ENCODE results near the gene GLDN.
A peak's percentile ranks its signal among the peaks of the same experiment; 100 is the strongest.

Gene GLDN

GRCh38 chr15:51356983-51357382, 15.5 kb downstream of the GLDN start:
- DNase-seq (ENCODE audit: low read depth), result no peak

- DNase-seq (ENCODE audit: low read depth), result no peak
Observed at GRCh38 chr15:51359981-51360380, 18.5 kb downstream of the GLDN start.

DNA sequence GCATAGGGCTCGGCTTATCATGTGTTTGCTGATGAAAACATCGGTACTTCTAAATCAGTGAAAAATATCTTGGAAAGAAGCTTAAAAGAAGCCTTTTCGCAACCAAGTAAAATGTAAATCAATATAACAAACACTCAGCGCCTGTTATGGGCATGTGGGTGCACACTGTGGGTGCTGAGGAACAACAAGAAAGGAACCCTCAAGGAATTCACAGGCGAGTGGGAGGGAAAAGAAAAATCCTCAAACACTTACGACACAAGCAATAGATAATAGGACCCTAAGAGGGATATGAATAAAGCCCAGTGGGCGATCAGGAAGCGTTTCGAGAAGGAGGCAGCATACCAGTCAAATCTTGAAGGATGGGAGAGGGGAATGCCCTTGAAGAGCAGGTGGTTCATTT, 21.9 kb downstream of the GLDN start:
- no peak for DNase-seq (ENCODE audit: low read depth)

GRCh38 chr15:51365417-51365816, 24.0 kb downstream of the GLDN start:
- no peak for DNase-seq (ENCODE audit: low read depth)

GRCh38 chr15:51366071-51366470, 24.6 kb downstream of the GLDN start:
- DNase-seq (ENCODE audit: low read depth), result no peak

DNA sequence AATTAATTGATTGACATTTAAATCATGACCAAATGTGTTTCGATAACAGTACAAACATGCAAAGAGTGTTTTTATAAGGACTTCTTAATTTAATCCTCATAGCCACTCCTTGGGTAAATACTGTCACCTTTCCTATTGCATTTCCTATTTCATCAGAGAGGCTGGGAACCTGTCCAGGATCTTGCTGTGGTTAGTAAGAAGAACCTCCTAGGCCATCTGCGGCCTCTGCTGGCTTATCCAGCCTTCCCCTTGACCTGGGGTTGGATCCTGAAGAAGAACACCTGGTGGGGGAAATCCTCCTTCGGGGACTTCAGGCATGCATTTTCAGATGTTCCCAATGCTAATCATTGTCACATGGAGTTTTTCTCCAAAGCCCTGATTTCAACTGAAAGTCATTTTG, 25.5 kb downstream of the GLDN start:
- DNase-seq (ENCODE audit: low read depth), result peak; percentile 90

DNA sequence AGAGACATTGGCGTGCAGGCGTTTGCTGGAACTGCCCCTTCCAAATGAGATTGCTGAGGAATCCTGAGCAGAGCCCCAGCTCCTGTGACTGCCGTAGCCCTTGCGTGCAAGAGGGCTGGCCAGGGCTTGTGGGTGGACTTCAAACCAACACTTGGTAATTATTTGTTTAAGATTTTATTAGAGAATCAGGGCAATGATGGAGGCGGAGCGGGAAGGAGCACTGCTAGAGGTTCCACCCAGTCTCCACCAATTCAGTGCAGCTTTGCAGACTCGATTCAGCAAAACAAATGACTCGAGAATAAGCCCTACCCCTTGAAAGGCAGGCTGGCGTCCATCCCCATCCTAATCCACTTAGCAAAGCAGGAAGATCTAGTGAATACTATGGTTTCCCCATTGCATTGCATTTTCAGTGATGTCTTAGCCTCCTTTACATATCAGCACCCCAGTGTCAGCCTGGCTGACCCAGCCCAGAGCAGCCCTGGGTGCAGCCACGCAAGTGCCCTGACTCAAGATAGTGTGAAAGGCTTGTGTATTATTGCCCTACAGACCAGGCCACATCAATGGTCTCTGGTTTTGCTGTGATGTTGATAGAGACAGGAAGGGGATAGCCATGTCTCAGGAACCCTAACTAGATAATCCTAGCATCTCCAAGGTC, 26.0 kb downstream of the GLDN start:
- DNase-seq (ENCODE audit: low read depth), result peak; percentile 23

DNA sequence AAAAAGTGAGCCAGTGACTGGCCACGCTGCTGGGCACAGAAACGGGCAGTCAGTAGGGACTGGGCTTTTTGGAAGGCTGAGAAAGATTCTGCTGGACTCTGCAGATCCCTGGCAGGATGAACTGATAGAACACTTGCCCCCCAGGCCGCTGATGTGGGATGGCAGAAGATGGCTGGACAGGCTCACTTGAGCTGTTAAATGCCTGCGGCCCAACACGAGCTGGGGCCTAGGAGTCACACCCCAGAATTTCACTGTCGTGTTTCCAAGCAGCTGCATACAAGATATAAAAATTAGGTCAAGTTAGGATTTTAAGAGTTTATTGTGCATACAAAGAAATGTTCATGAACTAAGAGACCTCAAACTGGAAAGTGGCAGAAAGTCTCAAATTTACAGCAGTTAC, 26.9 kb downstream of the GLDN start:
- no peak for DNase-seq (ENCODE audit: low read depth)

DNA sequence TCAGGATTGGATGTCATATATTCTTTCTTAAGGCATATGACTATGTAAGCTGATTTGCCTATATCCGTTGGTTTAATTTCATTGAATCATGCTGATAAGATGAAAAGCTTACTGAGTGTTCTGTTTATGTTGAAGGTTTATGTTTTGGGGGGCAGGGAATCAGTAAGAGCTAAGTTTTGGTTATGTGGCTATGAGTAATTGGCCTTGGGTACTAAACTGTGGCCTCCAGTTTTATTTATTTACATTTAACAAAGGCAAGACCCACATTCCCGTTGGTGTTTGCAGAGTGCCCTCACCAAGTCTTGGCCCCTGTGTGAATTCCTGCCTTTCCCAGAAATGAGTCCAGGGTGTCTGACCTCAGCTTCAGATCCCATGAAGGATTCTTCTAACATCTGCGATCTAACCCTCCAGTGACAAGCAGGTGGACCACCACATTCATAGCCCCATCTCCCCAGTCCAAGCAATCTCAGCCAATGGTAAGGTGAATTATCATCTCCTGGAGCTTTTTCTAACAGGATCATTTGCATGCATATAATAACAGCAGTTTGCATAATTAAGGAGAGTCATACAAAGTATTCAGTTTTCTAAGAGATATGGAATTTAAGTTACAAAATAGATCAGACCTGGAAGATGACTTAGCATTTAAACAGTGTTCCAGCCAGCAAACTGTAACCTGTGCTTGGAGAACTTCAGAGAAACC, 27.4 kb downstream of the GLDN start:
- DNase-seq (ENCODE audit: low read depth), result peak; percentile 95

DNA sequence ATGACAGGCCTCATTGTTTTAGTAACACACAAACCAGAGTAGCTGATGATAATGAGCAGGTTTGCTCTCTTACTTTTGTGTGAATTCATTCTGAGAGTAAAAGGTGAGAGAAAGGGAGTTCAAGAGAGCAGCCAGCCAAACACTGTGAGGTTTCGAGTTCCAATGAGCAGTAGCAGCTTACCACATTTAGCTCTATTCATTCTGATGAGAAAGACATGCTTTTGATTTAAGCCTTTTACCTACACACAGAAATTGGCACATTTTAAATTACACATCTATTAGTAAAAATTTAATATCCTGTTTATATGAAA, 28.0 kb downstream of the GLDN start:
- DNase-seq (ENCODE audit: low read depth), result no peak

GRCh38 chr15:51371266-51371665, 29.8 kb downstream of the GLDN start:
- no peak for DNase-seq (ENCODE audit: low read depth)

DNA sequence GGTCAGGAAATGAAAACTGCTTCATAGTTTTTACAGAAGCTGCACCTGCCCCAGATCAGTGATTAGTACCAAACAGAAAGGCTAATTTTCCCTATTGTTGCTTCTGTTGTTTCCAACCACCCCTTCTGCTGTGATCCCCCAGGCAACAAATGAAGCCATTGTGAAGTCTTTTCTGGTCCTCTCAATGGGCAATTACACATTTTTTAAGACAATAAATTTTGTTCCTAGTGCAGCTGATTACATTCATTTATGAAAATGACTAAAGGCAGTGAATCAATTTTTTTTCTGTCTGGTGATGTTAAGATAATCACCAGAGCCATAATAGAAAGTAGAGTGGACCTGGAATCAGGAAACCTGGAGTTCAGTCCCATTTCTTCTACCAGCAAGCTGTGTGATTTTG, 32.7 kb downstream of the GLDN start:
- no peak for DNase-seq (ENCODE audit: low read depth)

GRCh38 chr15:51375966-51376640, 34.6 kb downstream of the GLDN start:
- peak; percentile 83 for DNase-seq (ENCODE audit: low read depth)

- DNase-seq (ENCODE audit: low read depth), result peak; percentile 95
Observed at GRCh38 chr15:51377038-51377786, 35.8 kb downstream of the GLDN start.

DNA sequence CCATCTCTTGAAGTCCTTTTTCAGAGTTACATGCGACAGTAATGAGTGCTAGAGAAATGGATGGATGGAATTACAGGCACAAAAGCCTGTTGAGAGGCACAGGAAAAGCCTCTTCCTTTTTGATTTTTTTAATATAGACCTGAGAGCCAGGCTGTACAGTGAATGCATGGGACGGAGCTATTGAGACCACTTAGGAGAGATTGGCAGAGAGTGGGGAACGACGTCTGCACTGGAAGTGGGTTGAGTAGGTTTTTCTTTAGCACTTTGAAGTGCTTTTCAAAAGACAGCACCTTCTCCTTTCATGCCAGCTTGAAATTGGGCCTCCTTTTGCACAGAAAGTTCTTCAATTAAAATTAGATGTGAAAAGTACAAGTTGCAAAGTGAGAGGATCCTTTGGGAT, 37.0 kb downstream of the GLDN start:
- no peak for DNase-seq (ENCODE audit: low read depth)

DNA sequence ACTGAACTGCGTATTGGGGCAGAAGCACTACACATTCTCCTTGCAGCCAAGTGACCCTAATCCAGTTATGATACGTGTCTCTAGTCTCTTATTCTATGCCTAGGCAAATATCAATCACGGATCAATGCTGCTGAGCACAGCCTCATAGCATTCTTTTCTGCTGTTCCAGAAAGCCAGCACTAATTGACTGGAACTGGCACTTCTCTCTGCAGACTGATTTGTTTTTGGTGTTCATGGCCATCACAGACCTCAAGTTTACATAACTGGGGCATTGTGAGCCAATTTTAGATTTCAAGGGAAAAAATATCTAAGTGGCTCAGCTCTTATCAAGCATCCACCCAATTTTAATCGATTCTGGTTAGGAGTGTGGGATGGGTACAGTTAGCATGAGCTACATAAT, 37.9 kb downstream of the GLDN start:
- DNase-seq (ENCODE audit: low read depth), result no peak

- peak; percentile 79 for DNase-seq (ENCODE audit: low read depth)
Observed at GRCh38 chr15:51380999-51381806, 39.7 kb downstream of the GLDN start.

- peak; percentile 60 for DNase-seq (ENCODE audit: low read depth)
Observed at GRCh38 chr15:51382787-51383186, 41.3 kb downstream of the GLDN start.

DNA sequence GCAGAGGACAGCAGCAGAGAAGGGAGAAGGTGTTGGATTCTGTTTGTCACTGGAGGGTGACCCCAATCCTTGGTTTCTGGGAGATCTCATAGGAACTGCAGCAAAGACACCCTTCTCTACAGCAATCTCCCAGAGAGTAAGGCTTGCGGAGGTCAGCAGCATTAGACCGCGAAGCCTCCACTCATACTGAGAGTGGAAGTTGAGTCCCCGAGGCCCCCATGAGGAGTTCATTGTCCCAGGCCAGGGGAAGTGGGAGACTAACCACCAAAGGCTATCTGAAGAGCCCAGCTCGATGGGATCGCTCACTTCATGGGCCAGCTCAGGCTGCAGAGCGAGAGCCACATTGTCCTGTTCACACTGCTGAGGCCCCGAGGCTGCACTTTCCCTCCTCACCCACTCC, 44.6 kb downstream of the GLDN start:
- DNase-seq (ENCODE audit: low read depth), result no peak

DNA sequence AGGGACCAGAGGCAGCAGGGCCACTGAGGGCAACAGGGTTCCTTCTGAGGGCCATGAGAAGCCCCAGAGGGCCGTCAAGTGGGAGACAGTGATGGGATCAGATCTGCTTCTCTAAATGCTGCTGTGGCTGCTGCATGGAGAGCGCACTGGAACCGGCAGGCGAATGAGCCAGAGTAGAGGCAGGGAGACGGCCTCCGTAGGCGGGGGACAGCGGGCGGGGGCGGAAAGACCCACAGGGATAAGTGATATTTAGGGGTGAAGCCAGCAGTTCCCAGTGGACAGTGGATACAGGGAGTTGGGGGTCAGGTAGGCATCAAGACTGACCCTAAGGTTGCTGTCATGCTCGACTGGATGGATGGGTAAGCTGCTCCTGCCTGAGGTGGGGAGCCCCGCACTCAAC, 45.0 kb downstream of the GLDN start:
- DNase-seq (ENCODE audit: low read depth), result no peak

GRCh38 chr15:51386960-51387698, 45.7 kb downstream of the GLDN start:
- no peak for DNase-seq (ENCODE audit: low read depth)

All from iris pigment epithelial cell (primary cell).